Inflammatory macrophage (primary cell): ENCODE results near the gene E2F7.
"Not testable (repeated sequence)": the region's sequence is repeated elsewhere in the genome, so short reads cannot be mapped to it uniquely, and the experiment has no call there.

ENCODE experiments used
- DNase-seq, 2 donors: peaks; one replicate each; pipeline ENCODE4 v3.0.0-alpha.2; 2020 to 2022
- total RNA-seq, 18 experiments: gene quantifications; one replicate each; lab custom pipeline; 2026; ENCODE audit warnings: mixed read lengths in 6 of 18, inconsistent platforms in 2 of 18; lab: John Stamatoyannopoulos, UW

The E2F7 gene, protein sequence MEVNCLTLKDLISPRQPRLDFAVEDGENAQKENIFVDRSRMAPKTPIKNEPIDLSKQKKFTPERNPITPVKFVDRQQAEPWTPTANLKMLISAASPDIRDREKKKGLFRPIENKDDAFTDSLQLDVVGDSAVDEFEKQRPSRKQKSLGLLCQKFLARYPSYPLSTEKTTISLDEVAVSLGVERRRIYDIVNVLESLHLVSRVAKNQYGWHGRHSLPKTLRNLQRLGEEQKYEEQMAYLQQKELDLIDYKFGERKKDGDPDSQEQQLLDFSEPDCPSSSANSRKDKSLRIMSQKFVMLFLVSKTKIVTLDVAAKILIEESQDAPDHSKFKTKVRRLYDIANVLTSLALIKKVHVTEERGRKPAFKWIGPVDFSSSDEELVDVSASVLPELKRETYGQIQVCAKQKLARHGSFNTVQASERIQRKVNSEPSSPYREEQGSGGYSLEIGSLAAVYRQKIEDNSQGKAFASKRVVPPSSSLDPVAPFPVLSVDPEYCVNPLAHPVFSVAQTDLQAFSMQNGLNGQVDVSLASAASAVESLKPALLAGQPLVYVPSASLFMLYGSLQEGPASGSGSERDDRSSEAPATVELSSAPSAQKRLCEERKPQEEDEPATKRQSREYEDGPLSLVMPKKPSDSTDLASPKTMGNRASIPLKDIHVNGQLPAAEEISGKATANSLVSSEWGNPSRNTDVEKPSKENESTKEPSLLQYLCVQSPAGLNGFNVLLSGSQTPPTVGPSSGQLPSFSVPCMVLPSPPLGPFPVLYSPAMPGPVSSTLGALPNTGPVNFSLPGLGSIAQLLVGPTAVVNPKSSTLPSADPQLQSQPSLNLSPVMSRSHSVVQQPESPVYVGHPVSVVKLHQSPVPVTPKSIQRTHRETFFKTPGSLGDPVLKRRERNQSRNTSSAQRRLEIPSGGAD
- total RNA-seq: 3.3 to 24.4 (median 7.5) reads per million in 18 experiments

DNA sequence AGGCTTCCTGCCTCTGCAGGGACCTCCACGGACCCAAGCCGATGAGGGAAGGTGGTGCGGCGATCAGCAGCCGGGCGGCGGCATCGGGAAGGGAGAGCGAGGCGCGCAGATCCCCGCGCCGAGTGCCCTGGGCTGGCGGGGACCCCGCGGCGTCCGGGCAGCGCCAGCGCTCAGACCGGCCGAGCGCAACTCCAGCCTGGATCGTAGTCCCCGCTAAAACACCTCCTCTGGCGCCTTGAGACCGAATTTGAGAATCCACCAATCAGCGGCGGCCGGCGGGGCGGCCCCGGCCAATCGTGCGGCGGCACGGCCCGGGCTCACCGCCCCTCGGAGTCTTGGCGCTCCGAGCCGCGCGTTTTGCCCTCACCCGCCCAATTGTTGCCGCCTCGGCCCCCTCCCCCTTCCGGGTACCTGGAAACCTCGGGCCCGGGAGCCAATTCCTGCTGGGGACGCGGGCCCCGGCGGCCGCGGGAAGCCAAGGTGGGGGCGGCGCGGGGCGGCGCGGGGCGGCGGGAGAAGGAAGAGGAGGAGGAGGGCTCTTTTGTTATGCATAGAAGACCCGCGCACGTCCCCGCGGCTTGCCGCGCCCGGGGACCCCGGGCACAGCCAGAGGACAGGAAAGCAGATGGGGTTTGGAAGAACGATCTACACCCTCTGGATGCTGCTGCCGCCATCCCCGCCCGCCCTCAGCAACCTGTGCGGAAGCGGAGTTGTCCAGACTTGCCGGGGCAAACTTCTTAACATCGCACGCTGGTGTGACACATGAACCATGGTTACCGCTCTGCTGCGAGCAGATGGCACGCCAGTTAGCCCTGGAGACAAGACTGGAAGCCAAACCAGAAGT, at the start of gene E2F7:
Gene E2F7 (minus strand): TSS at position 209 of the 844 bp plus-strand sequence. CDS start 934 bp downstream, outside the sequence.
- DNase-seq: peak; percentile 81 to 82

DNA sequence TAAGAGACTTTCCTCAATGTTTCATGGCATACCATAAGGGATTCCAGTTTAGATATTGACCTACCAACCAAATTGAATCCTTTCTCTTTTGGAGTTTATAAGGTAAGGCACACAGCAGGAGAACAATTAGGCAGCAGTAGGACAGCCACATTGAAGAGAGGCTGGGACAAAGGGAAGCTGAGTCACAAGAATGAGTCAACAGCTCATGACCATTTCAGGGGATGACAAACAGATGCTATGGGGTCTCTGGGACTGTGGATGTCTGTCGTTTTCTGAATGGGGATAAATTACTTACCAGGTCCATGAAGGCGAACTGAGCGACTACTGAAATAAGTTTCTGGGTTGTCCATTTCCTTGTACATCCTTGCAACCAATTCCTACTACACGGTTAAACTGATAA, 48.6 kb upstream of the E2F7 start:
- no peak for DNase-seq

- DNase-seq: no peak
Observed at GRCh38 chr12:77108707-77109106, 43.3 kb upstream of the E2F7 start.

DNA sequence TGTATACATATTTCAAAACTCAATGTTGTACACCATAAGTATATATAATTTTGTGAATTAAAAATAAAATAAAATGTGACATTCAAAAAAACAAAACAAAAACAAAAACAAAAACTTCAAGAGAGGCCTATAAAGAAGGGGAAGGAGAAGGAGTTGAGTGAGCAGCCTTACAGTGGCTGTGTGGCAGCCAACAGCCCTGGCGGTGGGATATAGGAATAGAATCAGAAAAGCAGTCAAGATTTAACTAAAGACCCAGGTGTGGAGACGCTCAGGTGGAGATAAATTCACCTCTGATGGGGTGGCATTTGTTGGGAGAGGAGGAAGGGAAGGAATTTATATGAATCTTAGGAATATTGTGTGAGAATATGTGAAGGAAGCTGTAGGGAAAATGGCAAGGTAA, 41.8 kb upstream of the E2F7 start:
- no peak for DNase-seq

GRCh38 chr12:77104792-77105191, 39.4 kb upstream of the E2F7 start:
- no peak for DNase-seq

DNA sequence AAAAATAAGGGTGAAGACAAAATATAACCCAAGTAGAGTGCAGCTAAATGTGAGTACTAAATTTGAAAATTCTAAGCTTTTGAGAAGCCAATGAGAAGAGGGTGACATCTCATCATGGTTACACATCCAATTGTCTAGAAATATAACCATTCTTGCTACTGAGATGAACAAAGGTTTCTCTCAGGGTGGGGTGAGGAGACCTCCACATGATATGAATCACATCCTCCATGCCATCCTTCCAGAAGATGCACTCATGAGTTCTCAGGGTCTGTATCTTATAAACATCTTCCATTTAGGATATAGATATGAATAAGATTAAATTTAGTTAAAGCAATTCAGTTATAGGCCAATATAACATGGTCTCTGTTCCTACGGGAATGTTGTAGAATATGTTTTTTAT, 38.9 kb upstream of the E2F7 start:
- DNase-seq: no peak

DNA sequence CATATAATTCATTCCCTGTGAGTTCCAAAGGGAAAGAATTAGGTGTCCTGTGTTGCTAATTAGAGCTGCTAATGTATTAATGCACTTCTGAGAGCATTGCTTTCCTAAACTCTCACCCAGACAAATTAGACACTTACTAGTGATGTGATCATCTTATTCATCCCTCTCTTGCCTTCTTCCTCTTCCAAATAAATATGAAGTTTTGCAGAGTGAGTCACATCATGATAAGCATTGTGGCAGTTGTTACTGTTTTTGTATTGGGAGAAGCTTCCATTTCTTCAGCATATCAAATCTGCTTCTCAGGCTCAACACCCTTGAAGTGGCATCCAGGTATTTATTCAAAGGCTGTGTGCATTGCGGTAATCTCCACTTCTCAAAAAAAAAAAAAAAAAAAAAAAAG, 37.3 kb upstream of the E2F7 start:
- DNase-seq: no peak

GRCh38 chr12:77102123-77102522, 36.8 kb upstream of the E2F7 start:
- DNase-seq: no peak

DNA sequence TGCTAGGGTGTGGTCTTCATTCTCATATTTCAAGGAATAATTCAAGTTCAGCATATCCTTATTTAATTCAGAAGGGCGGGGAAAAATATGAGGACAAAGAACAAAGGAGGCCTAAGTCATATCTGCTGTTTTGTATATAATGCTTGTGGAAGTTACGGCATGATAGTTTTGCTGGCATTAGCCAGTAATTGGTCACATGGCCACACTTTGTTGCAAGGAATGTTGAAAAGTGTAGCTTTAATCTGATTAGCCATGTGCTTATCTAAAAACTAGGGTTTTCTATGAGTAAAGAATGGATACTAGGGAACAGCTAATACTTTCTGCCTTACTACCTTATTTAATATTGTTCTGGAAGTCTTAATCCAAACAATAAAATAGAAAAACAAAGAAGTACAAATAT, 34.4 kb upstream of the E2F7 start:
- DNase-seq: no peak

GRCh38 chr12:77097846-77098245, 32.5 kb upstream of the E2F7 start:
- DNase-seq: no peak

- DNase-seq: not testable (repeated sequence)
Observed at GRCh38 chr12:77092227-77092626, 26.9 kb upstream of the E2F7 start.

DNA sequence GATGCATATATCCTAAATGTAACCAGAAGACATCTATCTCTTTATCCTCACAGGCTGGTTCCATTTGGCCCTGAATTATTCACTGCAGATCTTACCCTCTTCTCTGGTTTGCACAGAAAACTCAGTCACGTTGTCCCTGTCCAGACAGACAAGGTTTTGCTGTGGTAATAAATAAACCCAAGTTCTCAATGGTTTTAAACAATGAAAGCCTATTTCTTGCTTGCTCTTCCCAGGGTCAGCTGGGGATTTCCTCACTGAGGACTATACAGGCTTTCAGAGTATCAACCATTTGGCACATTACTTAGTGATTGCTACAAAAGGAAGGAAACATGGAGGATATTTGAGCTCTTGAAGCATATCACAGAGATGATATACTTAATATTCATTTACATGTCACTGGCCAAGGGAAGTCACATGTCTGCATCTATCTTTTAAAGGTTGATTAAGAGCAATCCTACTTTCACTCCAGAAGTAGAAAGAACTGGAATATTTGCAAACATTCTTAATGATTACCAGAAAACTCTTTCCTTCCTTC, 24.4 kb upstream of the E2F7 start:
- DNase-seq: no peak

DNA sequence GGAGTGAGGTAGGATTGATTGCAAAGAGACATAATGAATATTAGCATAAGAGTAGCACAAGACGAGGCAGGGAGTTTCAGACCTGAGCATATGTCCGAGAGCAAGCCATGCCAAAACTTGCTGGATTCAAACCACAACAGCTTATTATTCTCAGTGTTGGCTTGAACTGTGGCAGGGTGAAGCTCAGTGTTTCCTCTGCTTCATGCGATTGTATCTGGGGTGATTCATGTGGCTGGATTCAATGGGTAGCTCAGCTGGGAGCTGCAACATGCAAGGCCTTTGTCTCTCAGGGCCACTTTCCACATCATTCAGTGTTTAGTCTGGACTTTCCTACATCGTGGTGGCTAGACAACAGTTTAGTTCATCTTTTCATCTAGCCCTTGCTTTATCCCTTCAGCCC, 22.1 kb upstream of the E2F7 start:
- no peak for DNase-seq

- no peak for DNase-seq
Observed at GRCh38 chr12:77082021-77082420, 16.7 kb upstream of the E2F7 start.

GRCh38 chr12:77079631-77080030, 14.3 kb upstream of the E2F7 start:
- no peak for DNase-seq

GRCh38 chr12:77078231-77078630, 12.9 kb upstream of the E2F7 start:
- DNase-seq: no peak

DNA sequence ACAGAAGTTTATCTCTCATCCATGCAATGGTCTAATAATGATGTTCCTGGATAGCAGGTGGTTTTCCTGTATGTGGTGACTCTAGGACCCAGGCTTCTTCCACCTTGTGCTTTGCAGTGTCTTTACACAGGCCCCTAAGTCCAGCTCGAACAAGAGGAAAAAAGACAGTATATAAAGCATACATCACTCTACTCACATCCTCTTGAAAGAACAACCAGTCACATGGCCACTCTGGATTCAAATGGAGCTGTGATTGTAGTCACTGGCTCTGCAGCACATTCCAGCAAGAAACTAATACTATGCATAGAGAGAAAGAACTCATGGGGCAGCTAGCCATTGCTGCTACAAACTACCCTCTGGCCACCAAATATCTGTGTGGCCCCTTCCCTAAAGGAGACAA, 11.5 kb upstream of the E2F7 start:
- no peak for DNase-seq

DNA sequence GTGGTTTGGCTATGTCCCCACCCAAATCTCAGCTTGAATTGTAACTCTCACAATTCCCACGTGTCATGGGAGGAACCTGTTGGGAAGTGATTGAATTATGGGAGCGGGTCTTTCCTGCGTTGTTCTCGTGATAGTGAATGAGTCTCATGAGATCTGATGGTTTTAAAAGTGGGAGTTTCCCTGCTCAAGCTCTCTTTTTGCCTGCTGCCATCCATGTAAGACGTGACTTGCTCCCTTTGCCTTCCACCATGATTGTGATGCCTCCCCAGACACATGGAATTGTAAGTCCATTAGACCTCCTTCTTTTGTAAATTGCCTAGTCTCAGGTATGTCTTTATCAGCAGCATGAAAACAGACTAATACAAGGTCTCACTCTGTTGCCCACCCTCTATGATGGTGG, 8.5 kb upstream of the E2F7 start:
- DNase-seq: not testable (repeated sequence)

- DNase-seq: no peak
Observed at GRCh38 chr12:77072833-77073495, 7.6 kb upstream of the E2F7 start.

DNA sequence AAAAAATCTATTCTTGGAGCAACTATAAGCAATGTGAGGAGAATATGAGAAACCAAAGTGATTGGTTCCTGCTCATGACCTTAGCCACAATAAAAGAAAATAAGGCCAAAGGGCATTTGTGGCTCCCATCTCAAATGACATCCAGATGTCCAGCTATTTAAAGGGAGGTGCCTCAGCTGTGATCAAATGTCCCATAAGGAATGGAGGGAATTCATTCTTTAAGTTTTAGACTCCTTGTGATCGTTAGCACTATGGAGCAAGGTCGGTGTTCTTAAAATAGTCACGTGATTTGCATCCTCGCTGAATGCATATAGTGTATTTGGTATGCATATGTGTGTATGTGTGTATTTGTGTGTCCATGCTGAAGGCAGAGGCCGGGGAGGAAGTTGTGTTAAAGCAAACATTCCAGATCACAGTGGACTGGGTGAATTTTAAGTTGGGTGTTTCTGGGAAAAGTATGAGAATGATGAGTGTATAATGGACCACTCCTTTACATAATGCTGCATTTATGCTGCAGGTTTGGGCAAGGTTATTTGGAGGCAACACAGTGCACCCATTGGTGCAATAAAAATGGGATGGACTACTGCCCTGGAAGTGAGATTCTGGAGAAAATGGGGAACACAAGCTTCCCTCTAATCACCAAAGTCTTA, 5.6 kb upstream of the E2F7 start:
- DNase-seq: no peak

GRCh38 chr12:77070382-77070781, 5.0 kb upstream of the E2F7 start:
- DNase-seq: no peak
